ENCODE results near the gene ZNF595. TPM values are rescaled to one million over a fixed set of nuclear protein-coding genes. Genes with fewer than 3 reads are reported as not detected.

Gene ZNF595
- total RNA-seq, 1 experiment from 2014 or later: 4.9 TPM

Other genes starting within 250 kb of the ZNF595 start
- gene ZNF718, start 71.2 kb downstream of the ZNF595 start, total RNA-seq (2014; rRNA removed): 7.3 and 8.9 TPM in 2 replicates

Measured in LHCN-M2 (cell line).